Measurements from ENCODE around the gene ZSWIM7. TPM values are rescaled to one million over a fixed set of nuclear protein-coding genes. Genes with fewer than 3 reads are reported as not detected.

Gene ZSWIM7
- total and polyA plus RNA-seq, 4 donors, result 17.9 to 39.1 (median 28.5) TPM

GRCh38 chr17:15947976-15948752, 51.3 kb downstream of the ZSWIM7 start:
- no peak for DNase-seq
- peaks cover 0 to 10% (median 5%) of the 10 kb centered on the region in 3 donors for H3K27me3 ChIP-seq (ENCODE audit: control insufficient read depth in 3 of 3, insufficient read depth in 3 of 3, low read length in 2 of 3)
- H3K9me3 ChIP-seq (ENCODE audit: control insufficient read depth in 4 of 4, insufficient read depth in 3 of 4, low read length in 3 of 4), result peaks cover 0 to 1% (median 0%) of the 10 kb centered on the region in 4 donors
- H3K4me3 ChIP-seq, result no peak overlapping the region
- H3K36me3 ChIP-seq (ENCODE audit: control insufficient read depth in 4 of 4, insufficient read depth in 4 of 4, low read length in 4 of 4), result no peaks in the 10 kb centered on the region
- H3K27ac ChIP-seq (ENCODE audit: low read depth in 1 of 2, low read length in 1 of 2), result no peak overlapping the region
- 85 to 92% methylated on average over 14 to 16 of the region's 16 CpGs for WGBS, 2 donors
- H3K9ac ChIP-seq (ENCODE audit: insufficient read depth in 1 of 2, low read length in 2 of 2), result no peak overlapping the region
- no peak for ATAC-seq (ENCODE audit: insufficient read depth, low FRiP score)
- H3K4me1 ChIP-seq (ENCODE audit: control insufficient read depth in 5 of 5, insufficient read depth in 5 of 5, low read length in 5 of 5), result peaks cover 0 to 20% (median 10%) of the 10 kb centered on the region in 5 donors
- no peak for TF ChIP-seq CTCF (IDR thresholded peaks at IDR 0.05; ENCODE audit: control extremely low read depth, extremely low read depth)

GRCh38 chr17:15947271-15947670, 52.2 kb downstream of the ZSWIM7 start:
- Histone ChIP-seq H3K36me3 (ENCODE audit: control insufficient read depth in 4 of 4, insufficient read depth in 4 of 4, low read length in 4 of 4) (no peaks in the 10 kb centered on the region), H3K27ac (ENCODE audit: low read depth in 1 of 2, low read length in 1 of 2) (peak overlapping the region in 1 of 2 donors; percentile 8), H3K9me3 (ENCODE audit: control insufficient read depth in 4 of 4, insufficient read depth in 3 of 4, low read length in 3 of 4) (peaks cover 0 to 1% (median 0%) of the 10 kb centered on the region in 4 donors), H3K4me1 (ENCODE audit: control insufficient read depth in 5 of 5, insufficient read depth in 5 of 5, low read length in 5 of 5) (peaks cover 0 to 20% (median 10%) of the 10 kb centered on the region in 5 donors), H3K27me3 (ENCODE audit: control insufficient read depth in 3 of 3, insufficient read depth in 3 of 3, low read length in 2 of 3) (peaks cover 0 to 10% (median 5%) of the 10 kb centered on the region in 3 donors), H3K9ac (ENCODE audit: insufficient read depth in 1 of 2, low read length in 2 of 2) (no peak overlapping the region), H3K4me3 (no peak overlapping the region)
- no peak for TF ChIP-seq CTCF (IDR thresholded peaks at IDR 0.05; ENCODE audit: control extremely low read depth, extremely low read depth)
- no peak for DNase-seq
- 80 to 89% methylated on average over 3 of the region's 3 CpGs for WGBS, 2 donors
- ATAC-seq (ENCODE audit: insufficient read depth, low FRiP score), result no peak

GRCh38 chr17:15946611-15947120, 52.8 kb downstream of the ZSWIM7 start:
- ATAC-seq (ENCODE audit: insufficient read depth, low FRiP score) (no peak), DNase-seq (no peak)
- H3K27ac ChIP-seq (ENCODE audit: low read depth in 1 of 2, low read length in 1 of 2), result peak overlapping the region in 1 of 2 donors; percentile 8
- no peak overlapping the region for H3K4me3 ChIP-seq
- H3K4me1 ChIP-seq (ENCODE audit: control insufficient read depth in 5 of 5, insufficient read depth in 5 of 5, low read length in 5 of 5), result peaks cover 0 to 20% (median 10%) of the 10 kb centered on the region in 5 donors
- H3K36me3 ChIP-seq (ENCODE audit: control insufficient read depth in 4 of 4, insufficient read depth in 4 of 4, low read length in 4 of 4), result no peaks in the 10 kb centered on the region
- no peak overlapping the region for H3K9ac ChIP-seq (ENCODE audit: insufficient read depth in 1 of 2, low read length in 2 of 2)
- H3K9me3 ChIP-seq (ENCODE audit: control insufficient read depth in 4 of 4, insufficient read depth in 3 of 4, low read length in 3 of 4), result peaks cover 0 to 1% (median 0%) of the 10 kb centered on the region in 4 donors
- peaks cover 0 to 10% (median 5%) of the 10 kb centered on the region in 3 donors for H3K27me3 ChIP-seq (ENCODE audit: control insufficient read depth in 3 of 3, insufficient read depth in 3 of 3, low read length in 2 of 3)
- 62 to 70% methylated on average over 9 of the region's 9 CpGs for WGBS, 2 donors
- TF ChIP-seq CTCF (IDR thresholded peaks at IDR 0.05; ENCODE audit: control extremely low read depth, extremely low read depth), result no peak
